A673 (cell line): ENCODE results near the gene IL19. TPM values are rescaled to one million over a fixed set of nuclear protein-coding genes. Genes with fewer than 3 reads are reported as not detected.

Experiments used
- Bru-seq: library from RNA; stranded (reverse); fragments of 400-500 nt; gene quantifications from one replicate; lab custom pipeline; 2021; lab: Mats Ljungman, UMichigan
- BruChase-seq, 2 experiments: library from RNA; stranded (reverse); fragments of 400-500 nt; gene quantifications; one replicate each; lab custom pipeline; 2021; lab: Mats Ljungman, UMichigan
- BruUV-seq: library from RNA; stranded (reverse); fragments of 400-500 nt; replicated peaks from 2 replicates; lab custom pipeline; 2021; lab: Mats Ljungman, UMichigan
- CTCF ChIA-PET: fragments of 300-600 bp; sonication (Branson Sonifier 250); formaldehyde crosslinking; loops from one replicate; lab custom pipeline; 2022; ENCODE audit warnings: antibody characterized with exemption; lab: Charles Lee
- POLR2A ChIA-PET: fragments of 300-600 bp; sonication (Branson Sonifier 250); formaldehyde crosslinking; loops from one replicate; lab custom pipeline; 2022; ENCODE audit warnings: antibody characterized with exemption; ENCODE audit not compliant: low non-redundant PET; lab: Charles Lee
- DNase-seq: peaks from one replicate; pipeline ENCODE4 v3.0.0-alpha.2; 2015; ENCODE audit warnings: low spot score
- H3K27ac ChIP-seq: fragments of 200-600 bp; sonication (generic); 2 replicates; pipeline ENCODE4 v1.5.1; 2016; ENCODE audit warnings: mixed run types, low read depth, mild to moderate bottlenecking, mixed read lengths, antibody characterized with exemption, low read length; ENCODE audit not compliant: poor library complexity, severe bottlenecking
- H3K27me3 ChIP-seq: fragments of 200-600 bp; sonication (generic); replicated peaks from 2 replicates; pipeline ENCODE4 v1.6.1; 2017; ENCODE audit warnings: mixed run types, low read depth, mild to moderate bottlenecking, mixed read lengths, antibody characterized with exemption, low read length; ENCODE audit not compliant: insufficient read depth, poor library complexity
- H3K36me3 ChIP-seq: fragments of 200-600 bp; sonication (generic); 2 replicates; pipeline ENCODE4 v1.6.1; 2016; ENCODE audit warnings: mixed run types, mild to moderate bottlenecking, mixed read lengths, antibody characterized with exemption, low read length; ENCODE audit not compliant: insufficient read depth, poor library complexity, severe bottlenecking
- H3K4me1 ChIP-seq: fragments of 200-600 bp; sonication (generic); 2 replicates; pipeline ENCODE4 v1.6.1; 2017; ENCODE audit warnings: mixed run types, mild to moderate bottlenecking, mixed read lengths, antibody characterized with exemption, low read length; ENCODE audit not compliant: insufficient read depth, poor library complexity, severe bottlenecking
- H3K4me3 ChIP-seq: fragments of 200-600 bp; sonication (generic); 2 replicates; pipeline ENCODE4 v1.5.1; 2016; ENCODE audit warnings: low read depth, mixed run types, mild to moderate bottlenecking, mixed read lengths, low read length; ENCODE audit not compliant: poor library complexity, severe bottlenecking
- H3K9me3 ChIP-seq: fragments of 200-600 bp; sonication (generic); 2 replicates; pipeline ENCODE4 v1.6.1; 2016; ENCODE audit warnings: mixed run types, low read depth, mild to moderate bottlenecking, mixed read lengths, antibody characterized with exemption, low read length; ENCODE audit not compliant: poor library complexity, severe bottlenecking
- EZH2 ChIP-seq: fragments of 200-600 bp; sonication (generic); IDR thresholded peaks from 2 replicates; pipeline ENCODE4 v1.6.1; 2017; ENCODE audit warnings: borderline replicate concordance, low read depth, mild to moderate bottlenecking, mixed read lengths, antibody characterized with exemption, low read length; ENCODE audit not compliant: poor library complexity, severe bottlenecking
- intact Hi-C: fragments of 100-400 bp; cut with micrococcal nuclease; formaldehyde crosslinking; loops from one replicate; pipeline ENCODE4 v1.10.0; 2022; ENCODE audit not compliant: unreplicated experiment
- long read RNA-seq: library from polyadenylated mRNA; stranded (forward); transcript quantifications from one replicate; pipeline ENCODE4 v2.0.0, GENCODE V29; 2022
- total RNA-seq: library from RNA; stranded (reverse); gene quantifications from 2 replicates; pipeline ENCODE4 v1.2.3, GENCODE V29; 2021
- TF ChIP-seq, protein P1 (sequence below): fragments of 300-800, 200-600 bp; sonication (generic); conservative IDR thresholded peaks from 2 replicates; pipeline ENCODE4 v1.5.1; 2017; ENCODE audit warnings: low read depth, mild to moderate bottlenecking, antibody characterized with exemption, low read length, moderate library complexity, mixed read lengths

IL19 gene, protein sequence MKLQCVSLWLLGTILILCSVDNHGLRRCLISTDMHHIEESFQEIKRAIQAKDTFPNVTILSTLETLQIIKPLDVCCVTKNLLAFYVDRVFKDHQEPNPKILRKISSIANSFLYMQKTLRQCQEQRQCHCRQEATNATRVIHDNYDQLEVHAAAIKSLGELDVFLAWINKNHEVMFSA
- total RNA-seq (not detected in 2 replicates), Bru-seq, nascent RNA (percentile 9 among the genes with signal in this experiment), BruChase-seq, experiment 1, labeled RNA remaining after a 2-hour chase (percentile 7 among the genes with signal in this experiment), BruChase-seq, experiment 2, labeled RNA remaining after a 6-hour chase (percentile 13 among the genes with signal in this experiment)
- long read RNA-seq, result 0 reads

DNA sequence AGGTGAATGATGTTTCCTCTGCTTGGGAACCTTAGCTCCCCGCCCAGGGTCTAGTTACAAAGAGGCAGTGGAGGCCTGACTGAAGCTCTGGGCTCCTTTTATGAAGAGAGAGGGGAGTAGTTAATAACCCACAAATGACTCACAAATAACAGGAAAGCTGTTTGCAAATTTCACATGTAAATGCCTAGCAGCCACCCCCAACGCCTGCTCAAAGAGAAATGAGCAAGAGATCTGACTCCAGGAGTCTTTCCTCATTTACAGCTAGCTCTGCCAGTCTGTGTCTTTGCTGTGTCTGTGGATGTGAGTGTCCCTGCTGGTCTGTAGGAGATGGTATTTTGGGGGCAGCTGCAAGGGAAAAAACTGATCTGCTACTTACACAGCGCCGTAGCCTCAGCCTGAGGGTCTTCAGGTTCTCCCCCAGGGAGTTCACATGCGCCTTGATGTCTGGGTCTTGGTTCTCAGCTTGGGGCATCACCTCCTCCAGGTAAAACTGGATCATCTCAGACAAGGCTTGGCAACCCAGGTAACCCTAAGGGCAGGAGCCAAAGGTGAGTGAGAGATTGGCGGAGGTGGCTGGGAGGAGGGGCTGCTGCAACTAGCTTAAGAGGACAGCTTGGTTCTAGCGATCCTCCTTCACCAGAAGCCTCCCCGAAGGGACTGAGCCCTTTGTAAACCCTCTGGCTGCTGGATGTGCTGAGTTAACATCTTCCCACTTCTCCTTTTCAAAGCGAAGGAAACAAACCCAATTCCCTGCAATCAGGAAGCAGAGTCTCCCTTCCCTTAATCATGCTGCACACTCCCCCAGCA, at the start of gene IL19:
Gene IL19, plus strand, starts transcription at position 243 of the 807 bp plus-strand sequence. CDS start 65,890 bp downstream, outside the sequence.
- Histone ChIP-seq H3K27me3 (peaks cover 4% of the 10 kb centered on the region), H3K36me3 (no peaks in the 10 kb centered on the region), H3K27ac (no peak within 1 kb of the TSS), H3K4me1 (no peaks in the 10 kb centered on the region), H3K4me3 (no peak within 1 kb of the TSS), H3K9me3 (no peaks in the 10 kb centered on the region)
- TF ChIP-seq, protein P1, sequence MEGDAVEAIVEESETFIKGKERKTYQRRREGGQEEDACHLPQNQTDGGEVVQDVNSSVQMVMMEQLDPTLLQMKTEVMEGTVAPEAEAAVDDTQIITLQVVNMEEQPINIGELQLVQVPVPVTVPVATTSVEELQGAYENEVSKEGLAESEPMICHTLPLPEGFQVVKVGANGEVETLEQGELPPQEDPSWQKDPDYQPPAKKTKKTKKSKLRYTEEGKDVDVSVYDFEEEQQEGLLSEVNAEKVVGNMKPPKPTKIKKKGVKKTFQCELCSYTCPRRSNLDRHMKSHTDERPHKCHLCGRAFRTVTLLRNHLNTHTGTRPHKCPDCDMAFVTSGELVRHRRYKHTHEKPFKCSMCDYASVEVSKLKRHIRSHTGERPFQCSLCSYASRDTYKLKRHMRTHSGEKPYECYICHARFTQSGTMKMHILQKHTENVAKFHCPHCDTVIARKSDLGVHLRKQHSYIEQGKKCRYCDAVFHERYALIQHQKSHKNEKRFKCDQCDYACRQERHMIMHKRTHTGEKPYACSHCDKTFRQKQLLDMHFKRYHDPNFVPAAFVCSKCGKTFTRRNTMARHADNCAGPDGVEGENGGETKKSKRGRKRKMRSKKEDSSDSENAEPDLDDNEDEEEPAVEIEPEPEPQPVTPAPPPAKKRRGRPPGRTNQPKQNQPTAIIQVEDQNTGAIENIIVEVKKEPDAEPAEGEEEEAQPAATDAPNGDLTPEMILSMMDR, result no peak
- no peak for TF ChIP-seq EZH2
- intact Hi-C loops, result no loop called here
- BruUV-seq, result no TSS peak
- CTCF ChIA-PET, result no interaction called here
- POLR2A ChIA-PET, result no interaction called here
- peak; percentile 9 for DNase-seq

DNA sequence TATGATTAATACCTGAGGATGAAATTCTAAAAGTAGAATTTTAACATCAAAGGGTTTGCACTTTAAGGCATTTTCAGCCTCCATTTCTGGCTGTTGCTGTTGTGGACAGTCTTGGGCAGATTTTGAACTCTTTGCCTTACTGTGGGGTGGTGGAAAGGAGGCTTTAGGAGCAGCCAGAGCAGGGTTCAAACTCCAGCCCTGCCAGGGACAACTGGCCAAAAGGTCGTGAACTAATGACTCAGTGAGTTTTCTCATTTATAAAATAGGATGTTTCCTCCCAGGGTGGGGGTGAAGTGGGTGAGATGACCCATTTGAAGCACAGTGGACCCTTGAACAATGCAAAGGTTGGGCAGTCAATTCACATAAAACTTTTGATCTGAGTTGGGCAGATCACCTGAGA, 49.1 kb upstream of the IL19 start:
- no peaks in the 10 kb centered on the region for H3K27me3 ChIP-seq
- no peaks in the 10 kb centered on the region for H3K9me3 ChIP-seq
- H3K27ac ChIP-seq, result no peak overlapping the region
- no peaks in the 10 kb centered on the region for H3K4me1 ChIP-seq
- intact Hi-C loops, result no loop called here
- TF ChIP-seq, protein P1, result no peak
- no peak for TF ChIP-seq EZH2
- BruUV-seq, result no TSS peak
- CTCF ChIA-PET, result no interaction called here
- no peak overlapping the region for H3K4me3 ChIP-seq
- POLR2A ChIA-PET, result no interaction called here
- no peak for DNase-seq
- no peaks in the 10 kb centered on the region for H3K36me3 ChIP-seq

DNA sequence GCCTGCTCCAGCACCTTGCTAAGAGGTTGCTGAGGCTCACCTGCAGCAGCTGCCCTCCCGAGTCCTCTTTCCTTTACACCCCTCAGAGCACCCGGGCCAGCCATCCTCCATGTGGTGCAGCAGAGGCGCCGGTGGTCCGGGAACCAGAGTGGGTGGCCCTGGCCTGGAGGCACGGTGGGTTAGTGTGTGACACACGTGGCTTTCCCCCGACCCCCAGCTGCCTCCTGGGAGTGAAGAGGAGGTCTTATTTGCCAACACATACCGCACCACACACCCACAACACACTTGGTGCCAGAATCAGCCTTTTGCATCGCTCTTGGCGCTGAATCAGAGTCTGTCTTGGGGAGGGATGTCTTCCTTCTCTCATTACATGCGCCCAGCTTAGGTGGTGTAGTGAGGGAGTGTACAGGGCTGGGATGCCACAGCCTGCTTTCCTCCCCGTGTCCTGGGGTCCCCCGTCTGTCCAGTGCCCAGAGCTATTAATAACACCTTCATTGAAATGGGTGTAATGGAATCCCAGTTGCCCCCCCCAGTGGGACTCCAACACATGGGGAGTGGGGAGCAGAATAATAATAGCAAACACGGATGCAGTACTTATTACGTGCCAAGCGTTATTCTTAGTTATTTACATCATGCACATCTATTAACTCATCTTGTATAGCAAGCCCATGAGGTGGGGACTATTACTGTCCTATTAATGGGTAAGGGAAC, 47.7 kb upstream of the IL19 start:
- Histone ChIP-seq H3K4me1 (no peaks in the 10 kb centered on the region), H3K27ac (no peak overlapping the region), H3K4me3 (no peak overlapping the region), H3K36me3 (no peaks in the 10 kb centered on the region), H3K27me3 (no peaks in the 10 kb centered on the region), H3K9me3 (no peaks in the 10 kb centered on the region)
- intact Hi-C loops, result no loop called here
- TF ChIP-seq, protein P1, result no peak
- TF ChIP-seq EZH2, result no peak
- CTCF ChIA-PET, result interaction anchor here (0.6 kb wide), 1 partner anchor 56 kb away, joined by 16 read pairs; no protein-coding TSS in a partner anchor
- POLR2A ChIA-PET, result no interaction called here
- no peak for DNase-seq
- BruUV-seq, result no TSS peak
